Karpas-422 (cell line): Measurements from ENCODE around the gene TMIGD2. TPM values are rescaled to one million over a fixed set of nuclear protein-coding genes. Genes with fewer than 3 reads are reported as not detected.
"Not testable (repeated sequence)": the region's sequence is repeated elsewhere in the genome, so short reads cannot be mapped to it uniquely, and the experiment has no call there.

Source experiments
- DNase-seq: peaks from one replicate; pipeline ENCODE4 v3.0.0-alpha.2; 2015
- H2AFZ ChIP-seq: fragments of 200-600 bp; sonication (generic); 2 replicates; pipeline ENCODE4 v1.6.1; 2014; ENCODE audit warnings: antibody characterized with exemption, low read length, mixed read lengths
- H3K27ac ChIP-seq: fragments of 200-600 bp; sonication (generic); 2 replicates; pipeline ENCODE4 v1.5.1; 2014; ENCODE audit warnings: mild to moderate bottlenecking, low read length, moderate library complexity
- H3K27me3 ChIP-seq: fragments of 200-600 bp; sonication (generic); 2 replicates; pipeline ENCODE4 v1.6.1; 2014; ENCODE audit warnings: low read length, mixed read lengths
- H3K36me3 ChIP-seq: fragments of 200-600 bp; sonication (generic); 2 replicates; pipeline ENCODE4 v1.6.1; 2014; ENCODE audit warnings: low read length, mixed read lengths; ENCODE audit not compliant: insufficient read depth
- H3K4me1 ChIP-seq: fragments of 200-600 bp; sonication (generic); 2 replicates; pipeline ENCODE4 v1.6.1; 2014; ENCODE audit warnings: mild to moderate bottlenecking, low read length, mixed read lengths
- H3K4me2 ChIP-seq: fragments of 200-600 bp; sonication (generic); 2 replicates; pipeline ENCODE4 v1.6.1; 2014; ENCODE audit warnings: low read length, low read depth, mild to moderate bottlenecking; ENCODE audit not compliant: poor library complexity, severe bottlenecking
- H3K4me3 ChIP-seq: fragments of 200-600 bp; sonication (generic); 2 replicates; pipeline ENCODE4 v1.5.1; 2014; ENCODE audit warnings: mild to moderate bottlenecking, antibody characterized with exemption, low read length, mixed read lengths
- H3K79me2 ChIP-seq: fragments of 200-600 bp; sonication (generic); 2 replicates; pipeline ENCODE4 v1.6.1; 2014; ENCODE audit warnings: mild to moderate bottlenecking, low read length, mixed read lengths
- H3K9ac ChIP-seq: fragments of 200-600 bp; sonication (generic); 2 replicates; pipeline ENCODE4 v1.6.0; 2014; ENCODE audit warnings: low read length
- H3K9me2 ChIP-seq: fragments of 200-600 bp; sonication (generic), shearing (Covaris generic); replicated peaks from 2 replicates; pipeline ENCODE4 v1.6.0; 2014; ENCODE audit warnings: mild to moderate bottlenecking, low read length, moderate library complexity; ENCODE audit not compliant: insufficient read depth
- H3K9me3 ChIP-seq: fragments of 300-700, 200-600 bp; sonication (generic); 2 replicates; pipeline ENCODE4 v1.6.1; 2014; ENCODE audit warnings: low read length, mixed read lengths
- H4K20me1 ChIP-seq: fragments of 200-600 bp; sonication (generic); 2 replicates; pipeline ENCODE4 v1.6.1; 2014; ENCODE audit warnings: mild to moderate bottlenecking, antibody characterized with exemption, low read length, low read depth; ENCODE audit not compliant: insufficient read depth
- total RNA-seq: library from RNA; depleted of rRNA; stranded (reverse); fragments of >200 nt; shearing (Covaris generic); gene quantifications from 2 replicates; pipeline ENCODE4 v1.2.3, GENCODE V29; 2014; ENCODE audit warnings: low replicate concordance; rRNA removed

Gene TMIGD2
- total RNA-seq = not detected in 2 replicates

DNA sequence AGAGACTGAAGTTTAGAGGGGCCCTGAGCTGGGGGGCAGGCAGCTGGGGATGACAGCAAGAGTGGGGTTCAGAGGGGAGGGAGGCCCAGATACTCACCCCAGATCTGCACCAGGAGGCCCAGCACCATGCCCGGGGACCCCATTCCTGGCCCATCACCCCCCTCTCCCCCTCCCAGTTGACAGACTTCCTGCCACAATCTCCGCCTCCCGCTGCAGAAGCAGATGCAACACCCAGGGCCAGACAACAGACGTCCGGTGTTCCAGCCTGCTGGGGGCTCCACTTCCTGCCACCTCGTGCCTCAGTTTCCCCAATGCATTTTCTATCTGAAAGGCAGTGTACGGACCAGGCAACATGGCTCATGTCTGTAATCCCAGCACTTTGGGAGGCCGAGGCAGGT lies at the start of gene TMIGD2:
TSS of gene TMIGD2 (minus strand) at position 147 of the 398 bp plus-strand sequence. CDS start at position 143, 4 bp downstream.
- no peak within 1 kb of the TSS for H3K4me3 ChIP-seq
- no peak within 1 kb of the TSS for H3K4me2 ChIP-seq
- H3K9ac ChIP-seq = no peak within 1 kb of the TSS
- H4K20me1 ChIP-seq = no peaks in the 10 kb centered on the region
- H3K9me3 ChIP-seq = no peaks in the 10 kb centered on the region
- DNase-seq = no peak
- H3K9me2 ChIP-seq = no peaks in the 10 kb centered on the region
- H3K27ac ChIP-seq = no peak within 1 kb of the TSS
- H3K4me1 ChIP-seq = no peaks in the 10 kb centered on the region
- H3K36me3 ChIP-seq = no peaks in the 10 kb centered on the region
- no peaks in the 10 kb centered on the region for H3K27me3 ChIP-seq
- no peak within 1 kb of the TSS for H2AFZ ChIP-seq
- no peaks in the 10 kb centered on the region for H3K79me2 ChIP-seq

GRCh38 chr19:4350726-4351125 lies 48.5 kb upstream of the TMIGD2 start:
- Histone ChIP-seq H3K79me2 (no peaks in the 10 kb centered on the region), H3K9me2 (no peaks in the 10 kb centered on the region), H3K9me3 (no peaks in the 10 kb centered on the region), H3K9ac (no peak overlapping the region), H3K4me1 (no peaks in the 10 kb centered on the region), H3K27ac (no peak overlapping the region), H2AFZ (no peak overlapping the region), H3K4me3 (no peak overlapping the region), H4K20me1 (no peaks in the 10 kb centered on the region), H3K4me2 (no peak overlapping the region), H3K36me3 (no peaks in the 10 kb centered on the region), H3K27me3 (no peaks in the 10 kb centered on the region)
- no peak for DNase-seq

- no peaks in the 10 kb centered on the region for H3K9me3 ChIP-seq
- no peak overlapping the region for H3K27ac ChIP-seq
- no peaks in the 10 kb centered on the region for H3K27me3 ChIP-seq
- H3K4me1 ChIP-seq = no peaks in the 10 kb centered on the region
- DNase-seq = no peak
- no peak overlapping the region for H3K9ac ChIP-seq
- no peaks in the 10 kb centered on the region for H4K20me1 ChIP-seq
- H3K79me2 ChIP-seq = no peaks in the 10 kb centered on the region
- H3K9me2 ChIP-seq = no peaks in the 10 kb centered on the region
- no peak overlapping the region for H2AFZ ChIP-seq
- no peak overlapping the region for H3K4me2 ChIP-seq
- no peaks in the 10 kb centered on the region for H3K36me3 ChIP-seq
- H3K4me3 ChIP-seq = no peak overlapping the region
Observed at GRCh38 chr19:4350111-4350510, 47.9 kb upstream of the TMIGD2 start.

DNA sequence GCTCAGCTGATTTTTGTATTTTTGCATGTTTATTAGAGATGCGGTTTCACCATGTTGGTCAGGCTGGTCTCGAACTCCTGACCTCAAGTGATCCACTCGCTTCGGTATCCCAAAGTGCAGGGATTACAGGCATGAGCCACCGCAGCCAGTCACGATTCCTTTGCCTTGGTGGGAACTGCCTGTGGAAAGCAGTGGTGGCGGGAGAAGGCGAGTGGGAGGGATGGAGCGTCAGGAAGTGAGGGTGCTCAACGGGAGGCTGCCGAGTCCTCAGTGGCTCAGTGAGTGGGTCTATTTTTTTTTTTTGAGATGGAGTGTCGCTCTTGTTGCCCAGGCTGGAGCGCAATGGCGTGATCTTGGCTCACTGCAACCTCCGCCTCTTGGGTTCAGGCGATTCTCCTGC lies 47.0 kb upstream of the TMIGD2 start:
- not testable (repeated sequence) for H2AFZ ChIP-seq, H3K36me3 ChIP-seq

DNA sequence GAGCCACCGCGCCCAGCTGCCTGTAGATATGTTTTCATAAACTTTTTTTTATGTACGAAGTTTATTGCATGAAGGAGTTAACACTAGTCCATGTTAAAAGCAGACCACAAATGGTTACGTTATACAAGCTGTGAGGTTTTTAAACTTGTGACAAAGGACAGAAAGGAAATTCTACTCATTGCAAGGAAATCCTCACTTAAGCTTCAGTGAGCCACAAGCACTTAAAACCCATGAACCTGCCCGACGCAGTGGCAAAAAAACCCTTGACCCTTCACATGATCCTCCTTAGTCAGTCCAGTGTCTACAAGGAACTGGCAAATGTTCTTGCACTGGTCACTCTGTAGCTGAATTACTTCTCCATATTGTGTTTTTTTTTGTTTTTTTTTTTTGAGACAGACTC lies 45.3 kb upstream of the TMIGD2 start:
- no peak overlapping the region for H3K27ac ChIP-seq
- H3K36me3 ChIP-seq = no peaks in the 10 kb centered on the region
- no peaks in the 10 kb centered on the region for H3K9me2 ChIP-seq
- peaks cover 8% of the 10 kb centered on the region for H3K79me2 ChIP-seq
- H3K27me3 ChIP-seq = no peaks in the 10 kb centered on the region
- peaks cover 12% of the 10 kb centered on the region for H3K4me1 ChIP-seq
- H2AFZ ChIP-seq = no peak overlapping the region
- no peak overlapping the region for H3K9ac ChIP-seq
- H3K9me3 ChIP-seq = no peaks in the 10 kb centered on the region
- no peak overlapping the region for H3K4me2 ChIP-seq
- H3K4me3 ChIP-seq = no peak overlapping the region
- no peak for DNase-seq
- no peaks in the 10 kb centered on the region for H4K20me1 ChIP-seq

More for the DNA sequence above, 47.0 kb upstream of the TMIGD2 start:
- H3K79me2 ChIP-seq, H3K4me1 ChIP-seq, H3K4me3 ChIP-seq, H3K27ac ChIP-seq, H3K9ac ChIP-seq, H3K9me3 ChIP-seq, H3K27me3 ChIP-seq, DNase-seq, H3K9me2 ChIP-seq, H4K20me1 ChIP-seq, H3K4me2 ChIP-seq: not testable (repeated sequence)

DNA sequence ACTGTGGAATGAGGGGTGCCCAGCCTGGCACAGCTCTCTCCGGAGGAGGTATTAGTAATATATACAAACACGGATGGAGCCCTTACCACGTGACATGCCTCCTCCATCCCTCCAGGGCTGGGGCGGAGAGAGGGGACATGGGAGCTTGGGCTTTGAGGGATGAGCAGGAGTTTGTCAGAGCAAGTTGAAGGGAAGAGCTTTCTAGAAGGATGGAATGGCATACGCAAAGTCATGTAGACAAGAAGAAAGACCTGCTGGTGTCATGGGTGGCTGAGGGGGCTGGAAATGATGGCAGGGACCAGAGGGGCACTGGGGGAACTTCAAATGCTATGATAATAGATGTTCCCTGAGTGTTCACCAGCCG lies 43.8 kb upstream of the TMIGD2 start:
- no peak for DNase-seq
- Histone ChIP-seq H3K4me2 (no peak overlapping the region), H3K79me2 (peaks cover 8% of the 10 kb centered on the region), H4K20me1 (no peaks in the 10 kb centered on the region), H3K9me3 (no peaks in the 10 kb centered on the region), H3K36me3 (no peaks in the 10 kb centered on the region), H3K4me1 (peaks cover 18% of the 10 kb centered on the region), H3K9ac (no peak overlapping the region), H3K4me3 (no peak overlapping the region), H3K9me2 (no peaks in the 10 kb centered on the region), H2AFZ (no peak overlapping the region), H3K27me3 (no peaks in the 10 kb centered on the region), H3K27ac (no peak overlapping the region)

- no peaks in the 10 kb centered on the region for H3K9me3 ChIP-seq
- H3K9ac ChIP-seq = no peak overlapping the region
- H4K20me1 ChIP-seq = no peaks in the 10 kb centered on the region
- no peaks in the 10 kb centered on the region for H3K36me3 ChIP-seq
- H3K4me1 ChIP-seq = peaks cover 18% of the 10 kb centered on the region
- H3K4me3 ChIP-seq = no peak overlapping the region
- peaks cover 8% of the 10 kb centered on the region for H3K79me2 ChIP-seq
- DNase-seq = no peak
- H3K27me3 ChIP-seq = no peaks in the 10 kb centered on the region
- no peaks in the 10 kb centered on the region for H3K9me2 ChIP-seq
- H3K4me2 ChIP-seq = no peak overlapping the region
- no peak overlapping the region for H3K27ac ChIP-seq
- H2AFZ ChIP-seq = no peak overlapping the region
Observed at GRCh38 chr19:4345342-4346019, 43.3 kb upstream of the TMIGD2 start.

DNA sequence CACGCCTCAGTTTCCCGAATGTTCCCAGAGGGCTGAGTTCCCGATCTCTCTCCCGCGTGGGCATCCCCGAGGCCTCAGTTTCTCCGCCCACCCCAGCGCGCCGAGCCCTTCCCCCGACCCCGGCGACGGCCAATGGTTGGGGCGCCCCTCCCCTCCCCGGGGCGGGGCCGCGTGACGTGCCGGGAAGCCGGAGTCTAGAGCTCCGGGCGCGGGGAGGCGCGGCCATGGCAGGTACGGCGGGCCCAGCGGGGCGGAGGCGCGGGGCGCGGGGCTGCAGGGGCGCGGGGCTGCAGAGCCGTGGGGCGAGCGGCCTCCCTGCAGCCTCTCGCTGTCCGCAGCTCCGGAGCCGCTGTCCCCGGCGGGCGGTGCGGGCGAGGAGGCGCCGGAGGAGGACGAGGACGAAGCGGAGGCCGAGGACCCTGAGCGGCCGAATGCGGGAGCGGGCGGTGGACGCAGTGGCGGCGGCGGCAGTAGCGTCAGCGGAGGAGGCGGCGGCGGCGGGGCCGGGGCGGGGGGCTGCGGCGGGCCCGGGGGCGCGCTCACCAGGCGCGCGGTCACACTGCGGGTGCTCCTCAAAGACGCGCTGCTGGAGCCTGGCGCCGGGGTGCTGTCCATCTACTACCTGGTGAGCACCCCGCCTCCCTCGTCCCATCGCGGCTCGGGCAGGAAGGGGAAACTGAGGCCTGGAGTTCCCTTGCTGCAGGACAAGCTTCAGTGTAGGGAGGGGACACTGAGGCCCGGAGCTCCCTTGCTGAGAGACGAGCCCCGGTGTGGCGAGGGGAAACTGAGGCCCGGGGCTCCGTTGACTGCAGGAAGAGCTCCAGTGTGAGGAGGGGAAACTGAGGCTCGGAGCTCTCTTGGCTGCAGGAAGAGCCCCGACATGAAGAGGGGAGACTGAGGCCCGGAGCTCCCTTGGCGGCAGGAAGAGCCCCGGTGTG lies 41.5 kb upstream of the TMIGD2 start, which contains the start of gene MPND:
TSS of gene MPND (plus strand) at position 193 of the 938 bp plus-strand sequence. CDS start at position 225, 32 bp downstream.
- Histone ChIP-seq H3K9ac (peak within 1 kb of the TSS; percentile 94), H4K20me1 (no peaks in the 10 kb centered on the region), H3K4me2 (peak within 1 kb of the TSS; percentile 100), H3K27ac (peak within 1 kb of the TSS; percentile 84), H3K79me2 (peaks cover 8% of the 10 kb centered on the region), H3K9me3 (no peaks in the 10 kb centered on the region), H3K9me2 (no peaks in the 10 kb centered on the region), H3K4me1 (peaks cover 19% of the 10 kb centered on the region), H3K27me3 (no peaks in the 10 kb centered on the region), H2AFZ (peak within 1 kb of the TSS; percentile 94), H3K4me3 (peak within 1 kb of the TSS; percentile 92), H3K36me3 (no peaks in the 10 kb centered on the region)
- peak; percentile 95 for DNase-seq
